Right hindlimb (tissue), 1 donor: ENCODE results near the gene RASGRP2.

ENCODE experiments used
- DNase-seq: peaks from one replicate; pipeline ENCODE4 v3.0.0-alpha.2; 2018

The RASGRP2 gene

GRCh38 chr11:64743591-64744543 is at the start of gene RASGRP2:
Gene RASGRP2, minus strand, starts transcription at chr11:64744142. Its CDS starts 1,276 bp downstream, at chr11:64742866.
- DNase-seq, result peak; percentile 66

GRCh38 chr11:64792482-64792881 is 48.5 kb upstream of the RASGRP2 start:
- DNase-seq, result no peak

- no peak for DNase-seq
Measured at GRCh38 chr11:64791781-64792291, 47.9 kb upstream of the RASGRP2 start.

GRCh38 chr11:64790205-64791095 is 46.5 kb upstream of the RASGRP2 start:
- no peak for DNase-seq

GRCh38 chr11:64789331-64790204 is 45.6 kb upstream of the RASGRP2 start:
- no peak for DNase-seq

GRCh38 chr11:64788321-64789215 is 44.6 kb upstream of the RASGRP2 start:
- no peak for DNase-seq

- peak; percentile 57 for DNase-seq
Measured at GRCh38 chr11:64787526-64788320, 43.8 kb upstream of the RASGRP2 start.

GRCh38 chr11:64786308-64786707 is 42.4 kb upstream of the RASGRP2 start:
- no peak for DNase-seq

GRCh38 chr11:64784813-64785581 is 41.1 kb upstream of the RASGRP2 start:
- DNase-seq, result no peak

- DNase-seq, result peak; percentile 100
Measured at GRCh38 chr11:64778473-64779298, 34.7 kb upstream of the RASGRP2 start, which contains the start of gene SF1. Gene SF1, minus strand, starts transcription at chr11:64778542. Its CDS starts 150 bp downstream, at chr11:64778392.

GRCh38 chr11:64778223-64778472 is 34.2 kb upstream of the RASGRP2 start:
- DNase-seq, result no peak

GRCh38 chr11:64777449-64778222 is 33.7 kb upstream of the RASGRP2 start:
- peak; percentile 90 for DNase-seq

GRCh38 chr11:64776875-64777274 is 32.9 kb upstream of the RASGRP2 start:
- DNase-seq, result no peak

- no peak for DNase-seq
Measured at GRCh38 chr11:64776425-64776824, 32.5 kb upstream of the RASGRP2 start.

- DNase-seq, result no peak
Measured at GRCh38 chr11:64774144-64774543, 30.2 kb upstream of the RASGRP2 start.

GRCh38 chr11:64772303-64773018 is 28.5 kb upstream of the RASGRP2 start:
- no peak for DNase-seq

GRCh38 chr11:64771861-64772260 is 27.9 kb upstream of the RASGRP2 start:
- DNase-seq, result no peak
